Gastroesophageal sphincter (tissue), 4 donors: Measurements from ENCODE around the gene SETD7. TPM values are rescaled to one million over a fixed set of nuclear protein-coding genes. Genes with fewer than 3 reads are reported as not detected.

Experiments used
- ATAC-seq: fragments of 150-250 bp; one replicate; pipeline ENCODE4 v1.9.1; 2016; ENCODE audit warnings: mild to moderate bottlenecking, moderate library complexity
- H3K27ac ChIP-seq, 4 donors: fragments of 200-600 bp; sonication (generic) in 3 of 4; 1 replicate in 3 of 4; 2 replicates in 1 of 4; pipeline ENCODE4 v1.5.1; 2016 to 2019
- H3K27me3 ChIP-seq: fragments of 200-600 bp; sonication (generic); one replicate; pipeline ENCODE4 v1.5.1; 2019
- H3K36me3 ChIP-seq, 2 donors: fragments of 200-600 bp; sonication (generic); one replicate each; pipeline ENCODE4 v1.5.1; 2019; ENCODE audit warnings: control low read depth in 1 of 2
- H3K4me1 ChIP-seq, 3 donors: fragments of 200-600 bp; sonication (generic); 1 replicate in 2 of 3; 2 replicates in 1 of 3; pipeline ENCODE4 v1.5.1; 2016 to 2019; ENCODE audit warnings: control low read depth in 2 of 3
- H3K4me3 ChIP-seq, 2 donors: fragments of 200-600 bp; sonication (generic); one replicate each; pipeline ENCODE4 v1.5.1; 2019; ENCODE audit warnings: mild to moderate bottlenecking in 1 of 2, moderate library complexity in 1 of 2
- H3K9me3 ChIP-seq, 3 donors: fragments of 200-600 bp; sonication (generic); one replicate each; pipeline ENCODE4 v1.5.1; 2017 to 2019; ENCODE audit warnings: control low read depth in 2 of 3
- EP300 ChIP-seq: sonication (generic); formaldehyde crosslinking; IDR thresholded peaks from one replicate; pipeline ENCODE4 v1.6.1; 2017; ENCODE audit warnings: antibody characterized with exemption, mild to moderate bottlenecking
- POLR2A ChIP-seq, 2 donors: fragments of 450-650 bp; IDR thresholded peaks; one replicate each; pipeline ENCODE4 v1.6.1; 2017; ENCODE audit warnings: antibody characterized with exemption in 2 of 2, mild to moderate bottlenecking in 2 of 2, moderate library complexity in 1 of 2
- POLR2AphosphoS5 ChIP-seq: sonication (generic); formaldehyde crosslinking; IDR thresholded peaks from one replicate; pipeline ENCODE4 v1.6.1; 2017; ENCODE audit warnings: antibody characterized with exemption
- WGBS, 2 donors: methylation state at CpG; one replicate each; pipeline ENCODE4 v1.1.5; 2018; ENCODE audit warnings: low coverage in 1 of 2; 5-methylcytosine and 5-hydroxymethylcytosine counted together
- total RNA-seq, 4 donors: library from RNA; depleted of rRNA; stranded (reverse); fragments of >200 nt; gene quantifications; one replicate each; pipeline ENCODE4 v1.1.0, GENCODE V29; 2016
- TF ChIP-seq, protein P1 (sequence below), 4 experiments: fragments of 200-600 bp in 2 of 4; fragments of 450-650 bp in 2 of 4; sonication (generic) in 1 of 4; IDR thresholded peaks; one replicate each; pipeline ENCODE4 v1.5.1; 2017 to 2019; ENCODE audit warnings: antibody characterized with exemption in 4 of 4, mild to moderate bottlenecking in 2 of 4, moderate library complexity in 2 of 4

The SETD7 gene
- total RNA-seq, 4 donors from 2014 or later = 72.7 to 92.2 (median 88.3) TPM

DNA sequence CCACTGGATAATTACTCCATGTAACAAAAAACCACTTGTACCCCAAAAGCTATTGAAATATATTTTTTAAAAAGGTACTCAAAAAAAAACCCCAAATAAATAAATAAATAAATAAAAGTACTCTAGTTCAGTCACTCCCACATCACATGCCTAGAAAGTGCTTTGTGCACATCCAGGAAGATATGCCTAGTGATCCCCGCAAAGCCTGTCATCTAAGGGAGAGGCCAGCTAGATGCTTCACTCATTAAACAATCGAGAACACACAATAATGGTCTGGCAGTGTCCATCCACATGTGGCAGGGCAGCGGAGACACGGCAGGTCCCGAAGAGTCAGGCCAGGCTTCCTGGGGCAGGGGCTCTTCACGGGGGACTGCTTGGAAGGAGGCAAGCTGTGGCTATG is 54.5 kb downstream of the SETD7 start:
- no peak for ATAC-seq
- Histone ChIP-seq H3K27ac (no peak overlapping the region), H3K4me3 (no peak overlapping the region), H3K4me1 (peaks cover 0 to 12% (median 3%) of the 10 kb centered on the region in 3 donors), H3K27me3 (no peaks in the 10 kb centered on the region), H3K9me3 (no peaks in the 10 kb centered on the region), H3K36me3 (peaks cover 0 to 9% of the 10 kb centered on the region in 2 donors)
- no peak for TF ChIP-seq POLR2AphosphoS5
- TF ChIP-seq, protein P1, sequence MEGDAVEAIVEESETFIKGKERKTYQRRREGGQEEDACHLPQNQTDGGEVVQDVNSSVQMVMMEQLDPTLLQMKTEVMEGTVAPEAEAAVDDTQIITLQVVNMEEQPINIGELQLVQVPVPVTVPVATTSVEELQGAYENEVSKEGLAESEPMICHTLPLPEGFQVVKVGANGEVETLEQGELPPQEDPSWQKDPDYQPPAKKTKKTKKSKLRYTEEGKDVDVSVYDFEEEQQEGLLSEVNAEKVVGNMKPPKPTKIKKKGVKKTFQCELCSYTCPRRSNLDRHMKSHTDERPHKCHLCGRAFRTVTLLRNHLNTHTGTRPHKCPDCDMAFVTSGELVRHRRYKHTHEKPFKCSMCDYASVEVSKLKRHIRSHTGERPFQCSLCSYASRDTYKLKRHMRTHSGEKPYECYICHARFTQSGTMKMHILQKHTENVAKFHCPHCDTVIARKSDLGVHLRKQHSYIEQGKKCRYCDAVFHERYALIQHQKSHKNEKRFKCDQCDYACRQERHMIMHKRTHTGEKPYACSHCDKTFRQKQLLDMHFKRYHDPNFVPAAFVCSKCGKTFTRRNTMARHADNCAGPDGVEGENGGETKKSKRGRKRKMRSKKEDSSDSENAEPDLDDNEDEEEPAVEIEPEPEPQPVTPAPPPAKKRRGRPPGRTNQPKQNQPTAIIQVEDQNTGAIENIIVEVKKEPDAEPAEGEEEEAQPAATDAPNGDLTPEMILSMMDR (IDR thresholded peaks at IDR 0.05) = no peak
- no peak for TF ChIP-seq EP300
- no peak for TF ChIP-seq POLR2A (IDR thresholded peaks at IDR 0.05)
- 88 to 100% methylated on average over 1 to 6 of the region's 6 CpGs for WGBS, 2 donors

GRCh38 chr4:139501117-139501516 is 54.9 kb downstream of the SETD7 start:
- H3K36me3 ChIP-seq = peaks cover 0 to 9% of the 10 kb centered on the region in 2 donors
- peaks cover 0 to 12% (median 3%) of the 10 kb centered on the region in 3 donors for H3K4me1 ChIP-seq
- TF ChIP-seq POLR2A (IDR thresholded peaks at IDR 0.05) (no peak), EP300 (no peak), POLR2AphosphoS5 (no peak)
- TF ChIP-seq, protein P1 (IDR thresholded peaks at IDR 0.05) = no peak
- H3K27me3 ChIP-seq = no peaks in the 10 kb centered on the region
- H3K27ac ChIP-seq = no peak overlapping the region
- H3K9me3 ChIP-seq = no peaks in the 10 kb centered on the region
- no peak for ATAC-seq
- H3K4me3 ChIP-seq = no peak overlapping the region
- 37 to 65% methylated on average over 2 to 3 of the region's 3 CpGs for WGBS, 2 donors

DNA sequence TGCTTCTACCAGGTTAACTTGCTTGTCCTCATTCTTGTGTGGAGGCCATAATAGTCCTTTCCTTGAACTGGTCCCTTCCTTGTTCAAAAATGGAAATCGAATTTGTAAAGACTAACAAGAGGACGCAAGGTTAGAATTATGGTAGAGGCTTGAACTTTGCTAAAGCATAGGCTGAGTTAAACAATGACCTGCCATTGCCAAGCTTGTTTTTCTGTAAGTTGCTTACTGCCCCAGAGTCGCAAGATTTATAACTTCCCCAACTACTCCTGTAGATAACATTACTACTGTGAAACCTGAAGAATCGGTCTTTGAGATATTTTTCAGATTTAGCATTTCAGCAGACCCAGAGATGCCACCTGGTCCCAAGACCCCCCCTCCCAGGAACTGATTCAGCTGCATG is 56.8 kb downstream of the SETD7 start:
- 82 to 93% methylated on average over 3 of the region's 4 CpGs for WGBS, 2 donors
- H3K4me3 ChIP-seq = no peak overlapping the region
- H3K9me3 ChIP-seq = no peaks in the 10 kb centered on the region
- no peak overlapping the region for H3K27ac ChIP-seq
- ATAC-seq = no peak
- H3K36me3 ChIP-seq = no peaks in the 10 kb centered on the region
- peaks cover 0 to 12% (median 3%) of the 10 kb centered on the region in 3 donors for H3K4me1 ChIP-seq
- H3K27me3 ChIP-seq = no peaks in the 10 kb centered on the region
- TF ChIP-seq EP300 (no peak), POLR2A (IDR thresholded peaks at IDR 0.05) (no peak), POLR2AphosphoS5 (no peak)
- TF ChIP-seq, protein P1 (IDR thresholded peaks at IDR 0.05) = no peak

GRCh38 chr4:139493176-139493575 is 62.8 kb downstream of the SETD7 start:
- no peaks in the 10 kb centered on the region for H3K27me3 ChIP-seq
- peaks cover 0 to 8% (median 3%) of the 10 kb centered on the region in 3 donors for H3K4me1 ChIP-seq
- H3K36me3 ChIP-seq = no peaks in the 10 kb centered on the region
- H3K9me3 ChIP-seq = no peaks in the 10 kb centered on the region
- no peak for TF ChIP-seq EP300
- TF ChIP-seq, protein P1 (IDR thresholded peaks at IDR 0.05) = no peak
- TF ChIP-seq POLR2A (IDR thresholded peaks at IDR 0.05) = no peak
- no peak for TF ChIP-seq POLR2AphosphoS5
- 78 to 88% methylated on average over 3 to 4 of the region's 4 CpGs for WGBS, 2 donors
- no peak overlapping the region for H3K4me3 ChIP-seq
- no peak for ATAC-seq
- no peak overlapping the region for H3K27ac ChIP-seq

- TF ChIP-seq POLR2AphosphoS5 = no peak
- no peak for TF ChIP-seq EP300
- TF ChIP-seq, protein P1 (IDR thresholded peaks at IDR 0.05) = no peak
- TF ChIP-seq POLR2A (IDR thresholded peaks at IDR 0.05) = no peak
- WGBS, 2 donors = 96 to 100% methylated on average over 2 of the region's 2 CpGs
These were observed 63.6 kb downstream of the SETD7 start for GRCh38 chr4:139492429-139492828.

More at GRCh38 chr4:139492429-139492828, 63.6 kb downstream of the SETD7 start:
- no peaks in the 10 kb centered on the region for H3K27me3 ChIP-seq
- H3K4me1 ChIP-seq = peaks cover 0 to under 1% (median 0%) of the 10 kb centered on the region in 3 donors
- no peak overlapping the region for H3K4me3 ChIP-seq
- no peaks in the 10 kb centered on the region for H3K36me3 ChIP-seq
- H3K9me3 ChIP-seq = no peaks in the 10 kb centered on the region
- no peak for ATAC-seq
- H3K27ac ChIP-seq = no peak overlapping the region
